OCI-LY3 (cell line): ENCODE data around the gene MED16.

ENCODE experiments used
- EZH2phosphoT487 ChIP-seq: fragments of 200-600 bp; shearing (Covaris generic); IDR thresholded peaks from 2 replicates; pipeline ENCODE4 v1.6.1; 2018; ENCODE audit warnings: antibody characterized with exemption, mixed run types, low read depth
- TF ChIP-seq, protein P1 (sequence below): fragments of 200-600, 300-600 bp; sonication (generic); IDR thresholded peaks from 2 replicates; pipeline ENCODE4 v1.5.1; 2014; ENCODE audit warnings: antibody characterized with exemption, low read length, low read depth

DNA sequence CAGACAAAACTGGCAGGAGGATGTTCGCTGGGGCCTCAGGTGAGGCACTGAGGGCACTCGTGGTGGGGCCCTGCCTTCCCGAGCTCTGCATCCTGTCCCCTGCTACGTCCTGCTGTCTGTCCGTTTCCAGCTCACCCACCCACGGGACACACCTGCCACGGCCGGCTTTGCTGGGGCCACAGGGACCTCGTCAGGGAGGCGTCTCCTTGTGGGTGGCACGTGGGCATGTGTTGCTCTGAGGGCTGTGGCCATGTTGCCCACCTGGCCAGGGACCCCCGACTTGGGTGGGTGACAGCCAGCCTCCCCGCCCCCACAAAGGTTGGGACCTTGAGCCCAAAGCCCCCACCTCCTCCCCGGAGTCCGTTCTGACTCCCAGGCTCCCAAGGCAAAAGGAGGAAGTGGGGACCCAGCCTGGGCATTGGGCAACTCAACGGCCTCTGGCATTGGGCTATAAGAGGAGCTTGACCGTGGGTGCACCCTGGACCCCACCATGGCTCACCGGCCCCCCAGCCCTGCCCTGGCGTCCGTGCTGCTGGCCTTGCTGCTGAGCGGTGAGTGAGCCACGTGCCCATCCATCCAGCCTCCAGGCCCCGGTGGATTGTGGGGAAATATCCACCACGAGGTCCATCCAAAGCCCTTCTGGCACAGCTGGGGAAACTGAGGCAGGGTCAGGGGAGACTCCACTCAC, 52.3 kb downstream of the MED16 start, which contains the start of gene PRTN3:
- TF ChIP-seq, protein P1, sequence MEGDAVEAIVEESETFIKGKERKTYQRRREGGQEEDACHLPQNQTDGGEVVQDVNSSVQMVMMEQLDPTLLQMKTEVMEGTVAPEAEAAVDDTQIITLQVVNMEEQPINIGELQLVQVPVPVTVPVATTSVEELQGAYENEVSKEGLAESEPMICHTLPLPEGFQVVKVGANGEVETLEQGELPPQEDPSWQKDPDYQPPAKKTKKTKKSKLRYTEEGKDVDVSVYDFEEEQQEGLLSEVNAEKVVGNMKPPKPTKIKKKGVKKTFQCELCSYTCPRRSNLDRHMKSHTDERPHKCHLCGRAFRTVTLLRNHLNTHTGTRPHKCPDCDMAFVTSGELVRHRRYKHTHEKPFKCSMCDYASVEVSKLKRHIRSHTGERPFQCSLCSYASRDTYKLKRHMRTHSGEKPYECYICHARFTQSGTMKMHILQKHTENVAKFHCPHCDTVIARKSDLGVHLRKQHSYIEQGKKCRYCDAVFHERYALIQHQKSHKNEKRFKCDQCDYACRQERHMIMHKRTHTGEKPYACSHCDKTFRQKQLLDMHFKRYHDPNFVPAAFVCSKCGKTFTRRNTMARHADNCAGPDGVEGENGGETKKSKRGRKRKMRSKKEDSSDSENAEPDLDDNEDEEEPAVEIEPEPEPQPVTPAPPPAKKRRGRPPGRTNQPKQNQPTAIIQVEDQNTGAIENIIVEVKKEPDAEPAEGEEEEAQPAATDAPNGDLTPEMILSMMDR, result no peak
- no peak for TF ChIP-seq EZH2phosphoT487
